OCI-LY1 (cell line): Measurements from ENCODE around the gene SRBD1.

Experiments used
- H2AFZ ChIP-seq: fragments of 200-600 bp; sonication (generic), shearing (Covaris generic); 2 replicates; pipeline ENCODE4 v1.6.0; 2014; ENCODE audit warnings: antibody characterized with exemption, mild to moderate bottlenecking, low read length
- H3F3A ChIP-seq: fragments of 200-600 bp; sonication (generic), shearing (Covaris generic); 2 replicates; pipeline ENCODE4 v1.6.0; 2014; ENCODE audit warnings: mild to moderate bottlenecking, antibody characterized with exemption, low read length, moderate library complexity; ENCODE audit not compliant: insufficient read depth
- H3K27ac ChIP-seq: fragments of 200-600 bp; sonication (generic); 2 replicates; pipeline ENCODE4 v1.5.1; 2014; ENCODE audit warnings: low read length, mixed run types, mild to moderate bottlenecking, low read depth; ENCODE audit not compliant: poor library complexity, severe bottlenecking
- H3K27me3 ChIP-seq: fragments of 200-600 bp; sonication (generic); 2 replicates; pipeline ENCODE4 v1.6.0; 2014; ENCODE audit warnings: antibody characterized with exemption, mild to moderate bottlenecking, low read length, moderate library complexity; ENCODE audit not compliant: insufficient read depth
- H3K36me3 ChIP-seq: fragments of 200-600 bp; sonication (generic); 2 replicates; pipeline ENCODE4 v1.6.1; 2014; ENCODE audit warnings: mild to moderate bottlenecking, antibody characterized with exemption, low read length, moderate library complexity, mixed read lengths; ENCODE audit not compliant: insufficient read depth
- H3K4me1 ChIP-seq: fragments of 200-600 bp; sonication (generic); 2 replicates; pipeline ENCODE4 v1.5.1; 2014; ENCODE audit warnings: mild to moderate bottlenecking, low read length, moderate library complexity; ENCODE audit not compliant: insufficient read depth, severe bottlenecking
- H3K4me2 ChIP-seq: fragments of 200-600 bp; sonication (generic), shearing (Covaris generic); 2 replicates; pipeline ENCODE4 v1.6.1; 2014; ENCODE audit warnings: low read length
- H3K4me3 ChIP-seq: fragments of 200-600 bp; sonication (generic); 2 replicates; pipeline ENCODE4 v1.5.1; 2014; ENCODE audit warnings: low read length, low read depth, mild to moderate bottlenecking, mixed read lengths; ENCODE audit not compliant: poor library complexity, severe bottlenecking
- H3K79me2 ChIP-seq: fragments of 200-600 bp; shearing (Covaris generic); 2 replicates; pipeline ENCODE4 v1.6.1; 2016; ENCODE audit warnings: mixed run types, low read length, mixed read lengths; ENCODE audit not compliant: insufficient read depth
- H3K9ac ChIP-seq: fragments of 200-600 bp; sonication (generic), shearing (Covaris generic); 2 replicates; pipeline ENCODE4 v1.6.1; 2014; ENCODE audit warnings: mild to moderate bottlenecking, low read length, mixed read lengths
- H3K9me2 ChIP-seq: fragments of 200-600 bp; sonication (generic), shearing (Covaris generic); 2 replicates; pipeline ENCODE4 v1.6.1; 2014; ENCODE audit warnings: low read depth, mild to moderate bottlenecking, low read length, mixed read lengths
- H3K9me3 ChIP-seq: fragments of 200-600 bp; shearing (Covaris generic); 2 replicates; pipeline ENCODE4 v1.6.1; 2014; ENCODE audit warnings: low read length, mixed read lengths
- H4K20me1 ChIP-seq: fragments of 200-600 bp; sonication (generic), shearing (Covaris generic); 2 replicates; pipeline ENCODE4 v1.6.0; 2016; ENCODE audit warnings: mild to moderate bottlenecking, low read length; ENCODE audit not compliant: insufficient read depth
- EZH2 ChIP-seq: fragments of 200-600 bp; sonication (generic), shearing (Covaris generic); IDR thresholded peaks from 2 replicates; pipeline ENCODE4 v1.8.0; 2017; ENCODE audit warnings: borderline replicate concordance, mixed run types, mild to moderate bottlenecking, antibody characterized with exemption, low read length, moderate library complexity, mixed read lengths
- TF ChIP-seq, protein P1 (sequence below): fragments of 200-600 bp; sonication (generic), shearing (Covaris generic); IDR thresholded peaks from 2 replicates; pipeline ENCODE4 v1.5.1; 2017; ENCODE audit warnings: mild to moderate bottlenecking, antibody characterized with exemption, low read length, moderate library complexity, mixed read lengths

Gene SRBD1

DNA sequence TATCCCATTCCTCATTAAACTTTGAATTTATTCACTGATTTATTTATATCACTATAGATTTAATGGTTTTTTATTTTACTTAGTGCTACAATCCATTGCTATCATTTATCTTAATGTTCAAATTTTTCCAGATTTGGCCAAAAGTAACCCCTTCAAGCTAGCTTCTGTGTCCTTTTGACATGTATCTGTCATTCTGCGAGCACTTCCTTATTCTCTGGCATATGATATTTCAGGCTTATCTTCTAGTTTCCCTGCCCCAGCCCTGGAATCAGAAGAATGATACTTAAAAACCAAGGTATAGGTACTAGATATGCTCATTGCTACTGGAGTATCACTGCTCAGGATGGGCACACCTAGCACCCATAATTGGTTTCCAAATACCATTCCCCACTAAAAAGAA is 28.5 kb downstream of the SRBD1 start:
- Histone ChIP-seq H3K9me3 (no peaks in the 10 kb centered on the region), H3K9me2 (no peaks in the 10 kb centered on the region), H4K20me1 (no peaks in the 10 kb centered on the region), H3K27me3 (no peaks in the 10 kb centered on the region), H3F3A (peaks cover 11% of the 10 kb centered on the region), H3K4me1 (peaks cover 6% of the 10 kb centered on the region), H3K36me3 (no peaks in the 10 kb centered on the region; the same call in 1 of the 2 replicates), H3K27ac (no peak overlapping the region), H3K4me3 (no peak overlapping the region), H3K4me2 (no peak overlapping the region), H3K9ac (no peak overlapping the region), H2AFZ (no peak overlapping the region), H3K79me2 (no peaks in the 10 kb centered on the region)
- no peak for TF ChIP-seq EZH2
- TF ChIP-seq, protein P1, sequence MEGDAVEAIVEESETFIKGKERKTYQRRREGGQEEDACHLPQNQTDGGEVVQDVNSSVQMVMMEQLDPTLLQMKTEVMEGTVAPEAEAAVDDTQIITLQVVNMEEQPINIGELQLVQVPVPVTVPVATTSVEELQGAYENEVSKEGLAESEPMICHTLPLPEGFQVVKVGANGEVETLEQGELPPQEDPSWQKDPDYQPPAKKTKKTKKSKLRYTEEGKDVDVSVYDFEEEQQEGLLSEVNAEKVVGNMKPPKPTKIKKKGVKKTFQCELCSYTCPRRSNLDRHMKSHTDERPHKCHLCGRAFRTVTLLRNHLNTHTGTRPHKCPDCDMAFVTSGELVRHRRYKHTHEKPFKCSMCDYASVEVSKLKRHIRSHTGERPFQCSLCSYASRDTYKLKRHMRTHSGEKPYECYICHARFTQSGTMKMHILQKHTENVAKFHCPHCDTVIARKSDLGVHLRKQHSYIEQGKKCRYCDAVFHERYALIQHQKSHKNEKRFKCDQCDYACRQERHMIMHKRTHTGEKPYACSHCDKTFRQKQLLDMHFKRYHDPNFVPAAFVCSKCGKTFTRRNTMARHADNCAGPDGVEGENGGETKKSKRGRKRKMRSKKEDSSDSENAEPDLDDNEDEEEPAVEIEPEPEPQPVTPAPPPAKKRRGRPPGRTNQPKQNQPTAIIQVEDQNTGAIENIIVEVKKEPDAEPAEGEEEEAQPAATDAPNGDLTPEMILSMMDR, result no peak

DNA sequence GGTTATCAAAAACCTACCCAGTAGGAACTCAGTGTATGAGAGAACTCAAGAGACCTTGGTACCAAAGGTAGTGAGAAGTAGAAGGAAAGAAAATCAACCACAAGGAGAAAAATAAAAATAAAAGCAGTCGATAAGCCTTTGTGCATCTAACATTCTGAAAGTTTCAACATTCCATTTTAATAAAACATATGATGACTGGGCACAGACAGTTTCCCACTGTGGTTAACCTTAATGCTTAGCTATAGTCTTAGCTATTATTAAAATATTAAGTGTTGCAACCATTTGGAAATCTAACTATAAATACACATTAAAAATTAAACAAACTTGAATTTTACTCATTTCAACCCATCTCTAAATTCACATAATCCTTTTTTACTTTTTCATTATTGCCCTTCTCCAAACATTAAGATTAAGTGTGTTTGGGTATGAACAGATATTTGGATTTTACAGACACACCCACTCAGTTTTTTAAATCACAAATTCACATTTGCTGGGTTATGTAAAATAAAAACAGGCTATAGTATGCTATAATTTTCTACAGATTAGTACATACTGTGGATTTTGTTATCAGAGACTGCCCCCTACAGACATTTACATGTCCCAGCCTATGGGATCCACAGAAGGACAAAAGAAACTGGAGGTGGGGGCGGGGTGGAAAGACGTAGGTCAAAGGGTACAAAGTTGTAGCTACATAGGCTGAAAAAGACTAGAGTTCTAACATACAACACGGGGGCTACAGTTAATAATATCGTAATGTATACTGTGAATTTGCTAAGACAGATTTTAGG is 32.8 kb downstream of the SRBD1 start:
- Histone ChIP-seq H3K9ac (no peak overlapping the region), H3K4me3 (no peak overlapping the region), H3K36me3 (peaks cover 12% of the 10 kb centered on the region; the same call in 1 of the 2 replicates), H3K9me2 (no peaks in the 10 kb centered on the region), H3K27me3 (no peaks in the 10 kb centered on the region), H3K4me2 (no peak overlapping the region), H3K27ac (no peak overlapping the region), H3K4me1 (no peaks in the 10 kb centered on the region), H3K9me3 (no peaks in the 10 kb centered on the region), H2AFZ (no peak overlapping the region), H4K20me1 (no peaks in the 10 kb centered on the region), H3F3A (no peaks in the 10 kb centered on the region), H3K79me2 (no peaks in the 10 kb centered on the region)
- TF ChIP-seq, protein P1, result peak; percentile 54
- no peak for TF ChIP-seq EZH2

DNA sequence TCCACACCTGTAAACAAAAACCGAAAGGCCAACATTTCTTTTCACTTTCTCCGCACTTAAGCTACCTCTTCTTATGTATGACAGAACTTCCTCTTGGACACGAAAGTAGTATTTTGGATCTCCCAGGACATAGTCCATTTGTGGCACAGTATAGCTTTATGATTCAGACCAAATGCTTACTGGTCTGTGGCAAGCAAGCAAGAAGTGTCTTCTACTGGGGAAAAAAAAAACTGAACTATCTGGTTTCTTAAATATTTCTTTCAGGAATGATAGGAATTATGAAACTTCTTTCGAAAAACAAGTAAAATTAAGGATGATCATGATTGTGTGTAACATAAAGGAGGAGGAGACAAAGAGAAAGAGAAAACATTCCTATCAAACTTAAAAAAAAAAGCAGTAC is 33.6 kb downstream of the SRBD1 start:
- TF ChIP-seq, protein P1, result no peak
- no peak for TF ChIP-seq EZH2
- H3K4me2 ChIP-seq, result no peak overlapping the region

More for the DNA sequence above, 33.6 kb downstream of the SRBD1 start:
- Histone ChIP-seq H3K27me3 (no peaks in the 10 kb centered on the region), H3K4me3 (no peak overlapping the region), H3K9me3 (no peaks in the 10 kb centered on the region), H3K79me2 (no peaks in the 10 kb centered on the region), H2AFZ (no peak overlapping the region), H3K9me2 (no peaks in the 10 kb centered on the region), H3K4me1 (no peaks in the 10 kb centered on the region), H3K36me3 (peaks cover 19% of the 10 kb centered on the region), H3K9ac (no peak overlapping the region), H3F3A (no peaks in the 10 kb centered on the region), H4K20me1 (no peaks in the 10 kb centered on the region), H3K27ac (no peak overlapping the region)
